HepG2 (cell line): ENCODE data around the gene PTPRE.

Source experiments
- AGO1 ChIP-seq: fragments of 200-400 bp; formaldehyde crosslinking; IDR thresholded peaks from 2 replicates; pipeline ENCODE4 v1.6.1; 2017; ENCODE audit warnings: mild to moderate bottlenecking, low read depth, low read length, moderate library complexity; ENCODE audit not compliant: poor library complexity, severe bottlenecking
- ESRRA ChIP-seq: sonication (generic); formaldehyde crosslinking; IDR thresholded peaks from 2 replicates; pipeline ENCODE4 v1.5.1; 2020; ENCODE audit warnings: mild to moderate bottlenecking, low read depth, missing genetic modification reagents
- EZH2 ChIP-seq: conservative IDR thresholded peaks from 2 replicates; pipeline ENCODE4 v1.6.1; 2012; ENCODE audit warnings: mild to moderate bottlenecking, low read depth, low read length, moderate library complexity
- RBFOX2 ChIP-seq: fragments of 200-400 bp; formaldehyde crosslinking; IDR thresholded peaks from 2 replicates; pipeline ENCODE4 v1.6.1; 2017; ENCODE audit warnings: low read depth, mild to moderate bottlenecking, low read length
- SIX1 ChIP-seq: sonication (generic); formaldehyde crosslinking; IDR thresholded peaks from 2 replicates; pipeline ENCODE4 v1.4.0; 2020; ENCODE audit warnings: missing genetic modification reagents, borderline replicate concordance
- TF ChIP-seq, protein P1 (sequence below): IDR thresholded peaks from 2 replicates; pipeline ENCODE4 v1.6.1; 2012; ENCODE audit warnings: inconsistent platforms

DNA sequence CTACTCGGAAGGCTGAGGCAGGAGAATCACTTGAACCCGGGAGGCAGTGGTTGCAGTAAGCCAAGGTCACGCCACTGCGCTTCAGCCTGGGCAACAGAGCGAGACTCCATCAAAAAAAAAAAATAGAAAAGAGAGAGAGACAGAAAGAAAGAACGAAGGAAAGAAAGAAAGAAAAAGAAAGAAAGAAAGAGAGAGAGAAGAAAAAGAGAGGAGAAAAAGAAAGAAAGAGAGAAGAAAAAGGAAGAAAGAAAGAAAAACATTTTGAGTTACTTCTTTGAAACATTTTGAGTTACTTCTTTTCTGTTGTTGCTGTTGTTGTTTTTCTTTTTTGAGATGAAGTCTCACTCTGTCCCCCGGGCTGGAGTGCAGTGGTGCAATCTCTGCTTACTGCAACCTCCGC is 221.7 kb downstream of the PTPRE start:
- TF ChIP-seq EZH2 (no peak), RBFOX2 (no peak), ESRRA (CRISPR knock-in tag) (no peak), AGO1 (no peak), SIX1 (CRISPR knock-in tag) (no peak)
- TF ChIP-seq, protein P1, sequence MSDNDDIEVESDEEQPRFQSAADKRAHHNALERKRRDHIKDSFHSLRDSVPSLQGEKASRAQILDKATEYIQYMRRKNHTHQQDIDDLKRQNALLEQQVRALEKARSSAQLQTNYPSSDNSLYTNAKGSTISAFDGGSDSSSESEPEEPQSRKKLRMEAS = no peak
